ENCODE results near the gene BOD1L2.

The BOD1L2 gene

GRCh38 chr18:57167617-57168308 is 20.9 kb downstream of the BOD1L2 start:
- in situ Hi-C loops (cut with MboI; ENCODE audit: low sequenced_read_pairs, unreplicated experiment) = no loop called here

DNA sequence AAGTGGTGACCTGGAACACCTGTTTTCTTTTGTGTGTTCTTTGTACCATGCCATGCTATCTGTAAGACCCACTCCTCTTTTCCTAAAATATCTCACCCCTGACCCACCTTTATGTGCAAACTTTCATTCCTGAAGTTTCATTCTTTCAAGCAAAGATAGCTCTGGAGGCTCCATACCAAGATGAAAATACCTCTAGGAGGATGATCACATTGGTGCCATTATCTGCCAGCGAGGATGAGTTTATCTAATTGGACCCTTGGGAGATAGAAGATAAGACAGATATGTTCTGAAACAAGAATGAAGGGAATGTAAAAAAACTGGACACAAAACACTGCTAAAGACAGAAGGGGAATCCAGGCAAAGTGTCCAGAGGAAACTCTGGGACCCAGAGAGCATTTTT is 24.1 kb downstream of the BOD1L2 start:
- in situ Hi-C loops (cut with MboI; ENCODE audit: low sequenced_read_pairs, unreplicated experiment) = no loop called here
- DNase-seq (ENCODE audit: low spot score) = no peak
- TF ChIP-seq, protein P1, sequence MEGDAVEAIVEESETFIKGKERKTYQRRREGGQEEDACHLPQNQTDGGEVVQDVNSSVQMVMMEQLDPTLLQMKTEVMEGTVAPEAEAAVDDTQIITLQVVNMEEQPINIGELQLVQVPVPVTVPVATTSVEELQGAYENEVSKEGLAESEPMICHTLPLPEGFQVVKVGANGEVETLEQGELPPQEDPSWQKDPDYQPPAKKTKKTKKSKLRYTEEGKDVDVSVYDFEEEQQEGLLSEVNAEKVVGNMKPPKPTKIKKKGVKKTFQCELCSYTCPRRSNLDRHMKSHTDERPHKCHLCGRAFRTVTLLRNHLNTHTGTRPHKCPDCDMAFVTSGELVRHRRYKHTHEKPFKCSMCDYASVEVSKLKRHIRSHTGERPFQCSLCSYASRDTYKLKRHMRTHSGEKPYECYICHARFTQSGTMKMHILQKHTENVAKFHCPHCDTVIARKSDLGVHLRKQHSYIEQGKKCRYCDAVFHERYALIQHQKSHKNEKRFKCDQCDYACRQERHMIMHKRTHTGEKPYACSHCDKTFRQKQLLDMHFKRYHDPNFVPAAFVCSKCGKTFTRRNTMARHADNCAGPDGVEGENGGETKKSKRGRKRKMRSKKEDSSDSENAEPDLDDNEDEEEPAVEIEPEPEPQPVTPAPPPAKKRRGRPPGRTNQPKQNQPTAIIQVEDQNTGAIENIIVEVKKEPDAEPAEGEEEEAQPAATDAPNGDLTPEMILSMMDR (IDR thresholded peaks at IDR 0.05; ENCODE audit: borderline replicate concordance, control extremely low read depth, extremely low read depth, insufficient read depth, missing control alignments) = no peak

More at GRCh38 chr18:57167617-57168308, 20.9 kb downstream of the BOD1L2 start:
- no peak for DNase-seq (ENCODE audit: low spot score)
- TF ChIP-seq, protein P1 (IDR thresholded peaks at IDR 0.05; ENCODE audit: borderline replicate concordance, control extremely low read depth, extremely low read depth, insufficient read depth, missing control alignments) = no peak

GRCh38 chr18:57175532-57175931 is 28.6 kb downstream of the BOD1L2 start:
- DNase-seq (ENCODE audit: low spot score) = no peak
- in situ Hi-C loops (cut with MboI; ENCODE audit: low sequenced_read_pairs, unreplicated experiment) = no loop called here
- TF ChIP-seq, protein P1 (IDR thresholded peaks at IDR 0.05; ENCODE audit: borderline replicate concordance, control extremely low read depth, extremely low read depth, insufficient read depth, missing control alignments) = no peak

- in situ Hi-C loops (cut with MboI; ENCODE audit: low sequenced_read_pairs, unreplicated experiment) = no loop called here
- TF ChIP-seq, protein P1 (IDR thresholded peaks at IDR 0.05; ENCODE audit: borderline replicate concordance, control extremely low read depth, extremely low read depth, insufficient read depth, missing control alignments) = no peak
- DNase-seq (ENCODE audit: low spot score) = no peak
These were observed 38.5 kb downstream of the BOD1L2 start for GRCh38 chr18:57185434-57185833.

DNA sequence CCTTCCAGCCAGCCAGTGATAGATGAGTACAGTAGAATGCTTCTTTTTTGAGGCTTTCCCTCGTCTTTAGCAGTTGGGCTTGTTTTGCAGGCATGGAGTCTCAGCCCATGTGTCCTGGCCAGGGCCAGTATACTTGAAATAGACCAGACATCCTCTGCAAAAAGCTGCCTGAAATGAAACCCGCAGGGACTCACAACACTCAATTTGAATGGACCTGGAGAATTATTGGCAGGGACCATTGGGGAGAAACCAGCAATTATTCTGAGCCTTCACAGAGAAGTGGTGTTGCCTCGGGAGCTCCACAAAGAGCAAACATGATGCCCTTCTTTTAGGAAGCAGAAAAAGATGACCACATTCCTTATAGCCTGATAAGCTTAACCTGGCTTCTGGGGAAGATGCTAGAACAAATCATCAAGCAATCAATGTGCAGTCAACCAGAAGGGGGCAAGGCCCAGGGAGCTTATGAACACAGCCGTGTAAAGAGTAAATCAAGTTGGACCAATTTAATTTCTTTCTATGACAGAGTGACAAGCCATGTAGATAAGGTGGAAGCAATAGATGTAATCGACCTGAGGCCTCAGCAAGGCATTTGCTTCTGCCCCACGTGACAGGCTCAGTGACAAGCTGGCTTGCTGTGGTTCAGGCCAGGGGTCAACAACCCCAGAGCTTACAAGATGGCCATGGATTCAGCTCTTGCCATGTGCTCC is 42.1 kb downstream of the BOD1L2 start:
- DNase-seq (ENCODE audit: low spot score) = no peak
- in situ Hi-C loops (cut with MboI; ENCODE audit: low sequenced_read_pairs, unreplicated experiment) = no loop called here
- TF ChIP-seq, protein P1 (IDR thresholded peaks at IDR 0.05; ENCODE audit: borderline replicate concordance, control extremely low read depth, extremely low read depth, insufficient read depth, missing control alignments) = no peak

DNA sequence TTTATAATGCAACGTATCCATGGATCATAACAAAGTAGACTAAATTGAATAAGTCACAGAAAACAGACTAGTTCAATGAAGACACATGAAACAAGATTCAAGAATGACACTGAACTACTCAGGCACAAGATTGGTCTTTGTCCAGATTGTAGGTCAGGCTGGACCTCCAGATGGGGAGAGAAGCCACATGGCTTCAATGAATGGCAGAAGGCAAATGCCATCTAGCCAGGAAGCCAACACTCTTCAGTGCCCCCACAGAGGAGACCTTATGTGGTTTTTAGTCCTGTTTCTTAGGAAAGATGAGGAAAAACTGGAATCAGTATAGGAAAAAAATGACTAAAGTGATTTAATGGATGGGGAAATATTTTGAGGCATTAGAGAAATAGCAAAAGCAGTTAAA is 43.1 kb downstream of the BOD1L2 start:
- TF ChIP-seq, protein P1 (IDR thresholded peaks at IDR 0.05; ENCODE audit: borderline replicate concordance, control extremely low read depth, extremely low read depth, insufficient read depth, missing control alignments) = no peak
- DNase-seq (ENCODE audit: low spot score) = no peak
- in situ Hi-C loops (cut with MboI; ENCODE audit: low sequenced_read_pairs, unreplicated experiment) = no loop called here

All from GM13976 (cell line).